Muscle layer of colon (tissue), 2 donors: Measurements from ENCODE around the gene RADIL.

Experiments
- H3K27ac ChIP-seq: one replicate; pipeline ENCODE4 v1.7.0; 2013; ENCODE audit warnings: low read depth, mild to moderate bottlenecking, low read length, moderate library complexity
- H3K27me3 ChIP-seq, 2 donors: one replicate each; pipeline ENCODE4 v1.7.0; 2013; ENCODE audit warnings: low read length in 2 of 2, mild to moderate bottlenecking in 2 of 2; ENCODE audit not compliant: insufficient read depth in 2 of 2, control insufficient read depth in 1 of 2
- H3K36me3 ChIP-seq: one replicate; pipeline ENCODE4 v1.7.0; 2013; ENCODE audit warnings: mild to moderate bottlenecking, low read length; ENCODE audit not compliant: insufficient read depth
- H3K4me1 ChIP-seq: one replicate; pipeline ENCODE4 v1.7.0; 2013; ENCODE audit warnings: mild to moderate bottlenecking, low read length; ENCODE audit not compliant: insufficient read depth
- H3K4me3 ChIP-seq, 2 donors: one replicate each; pipeline ENCODE4 v1.7.0; 2013; ENCODE audit warnings: low read length in 2 of 2, low read depth in 1 of 2, mild to moderate bottlenecking in 1 of 2, moderate library complexity in 1 of 2
- H3K9ac ChIP-seq: one replicate; pipeline ENCODE4 v1.7.0; 2013; ENCODE audit warnings: low read length
- H3K9me3 ChIP-seq: one replicate; pipeline ENCODE4 v1.7.0; 2013; ENCODE audit warnings: mild to moderate bottlenecking, low read length
- donor health status: abdominal sarcoma.
- donor health status: Adenocarcinoma of cecum.

Gene RADIL

GRCh38 chr7:4882169-4883032 is 1.1 kb downstream of the RADIL start:
- H3K36me3 ChIP-seq: no peaks in the 10 kb centered on the region
- H3K4me3 ChIP-seq: peak overlapping the region in 1 of 2 donors; percentile 64
- H3K9ac ChIP-seq: no peak overlapping the region
- H3K27me3 ChIP-seq: peaks cover 0 to 14% of the 10 kb centered on the region in 2 donors
- H3K4me1 ChIP-seq: peaks cover 4% of the 10 kb centered on the region
- H3K27ac ChIP-seq: peak overlapping the region; percentile 54
- H3K9me3 ChIP-seq: no peaks in the 10 kb centered on the region

GRCh38 chr7:4880218-4880617 is 3.3 kb downstream of the RADIL start:
- H3K9ac ChIP-seq: no peak overlapping the region

DNA sequence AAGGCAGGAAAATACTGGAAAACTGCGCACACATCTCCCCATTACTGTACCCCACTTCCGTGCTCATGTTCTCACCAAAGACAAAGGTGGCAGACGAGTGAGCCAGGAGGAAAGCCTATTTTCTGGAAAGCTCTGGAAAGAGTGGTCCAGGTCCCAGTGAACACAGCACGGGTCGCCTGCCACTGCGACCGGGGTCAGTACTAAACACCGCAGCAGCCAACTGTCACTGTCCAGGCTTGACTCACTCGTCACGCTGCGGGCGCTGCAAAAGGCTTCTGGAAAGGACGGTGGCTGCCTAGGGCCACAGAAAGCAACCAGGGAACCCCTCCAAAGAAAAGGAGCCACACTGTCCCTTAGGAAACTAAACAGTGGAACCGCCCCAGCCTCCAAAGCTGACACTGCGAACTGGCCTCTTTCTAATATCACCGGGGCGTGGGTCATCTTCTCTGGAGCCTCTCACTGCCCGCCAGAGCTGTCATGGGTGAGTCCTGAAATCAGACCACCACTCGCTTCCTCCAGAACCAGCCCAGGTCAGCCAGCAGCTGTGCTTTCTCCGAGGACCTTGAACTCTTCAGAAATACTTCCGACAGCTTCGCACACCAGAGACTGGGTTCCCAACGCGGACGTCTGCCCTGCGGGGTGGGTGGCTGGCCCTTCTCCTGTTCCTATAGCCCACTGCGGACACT is 4.0 kb downstream of the RADIL start:
- Histone ChIP-seq H3K27me3 (peaks cover 0 to 14% of the 10 kb centered on the region in 2 donors), H3K36me3 (no peaks in the 10 kb centered on the region), H3K4me3 (no peak overlapping the region), H3K27ac (no peak overlapping the region), H3K9ac (no peak overlapping the region), H3K9me3 (no peaks in the 10 kb centered on the region), H3K4me1 (peaks cover 4% of the 10 kb centered on the region)

More at GRCh38 chr7:4880218-4880617, 3.3 kb downstream of the RADIL start:
- peaks cover 0 to 14% of the 10 kb centered on the region in 2 donors for H3K27me3 ChIP-seq
- peaks cover 4% of the 10 kb centered on the region for H3K4me1 ChIP-seq
- H3K27ac ChIP-seq: no peak overlapping the region
- no peaks in the 10 kb centered on the region for H3K9me3 ChIP-seq
- no peaks in the 10 kb centered on the region for H3K36me3 ChIP-seq
- no peak overlapping the region for H3K4me3 ChIP-seq

DNA sequence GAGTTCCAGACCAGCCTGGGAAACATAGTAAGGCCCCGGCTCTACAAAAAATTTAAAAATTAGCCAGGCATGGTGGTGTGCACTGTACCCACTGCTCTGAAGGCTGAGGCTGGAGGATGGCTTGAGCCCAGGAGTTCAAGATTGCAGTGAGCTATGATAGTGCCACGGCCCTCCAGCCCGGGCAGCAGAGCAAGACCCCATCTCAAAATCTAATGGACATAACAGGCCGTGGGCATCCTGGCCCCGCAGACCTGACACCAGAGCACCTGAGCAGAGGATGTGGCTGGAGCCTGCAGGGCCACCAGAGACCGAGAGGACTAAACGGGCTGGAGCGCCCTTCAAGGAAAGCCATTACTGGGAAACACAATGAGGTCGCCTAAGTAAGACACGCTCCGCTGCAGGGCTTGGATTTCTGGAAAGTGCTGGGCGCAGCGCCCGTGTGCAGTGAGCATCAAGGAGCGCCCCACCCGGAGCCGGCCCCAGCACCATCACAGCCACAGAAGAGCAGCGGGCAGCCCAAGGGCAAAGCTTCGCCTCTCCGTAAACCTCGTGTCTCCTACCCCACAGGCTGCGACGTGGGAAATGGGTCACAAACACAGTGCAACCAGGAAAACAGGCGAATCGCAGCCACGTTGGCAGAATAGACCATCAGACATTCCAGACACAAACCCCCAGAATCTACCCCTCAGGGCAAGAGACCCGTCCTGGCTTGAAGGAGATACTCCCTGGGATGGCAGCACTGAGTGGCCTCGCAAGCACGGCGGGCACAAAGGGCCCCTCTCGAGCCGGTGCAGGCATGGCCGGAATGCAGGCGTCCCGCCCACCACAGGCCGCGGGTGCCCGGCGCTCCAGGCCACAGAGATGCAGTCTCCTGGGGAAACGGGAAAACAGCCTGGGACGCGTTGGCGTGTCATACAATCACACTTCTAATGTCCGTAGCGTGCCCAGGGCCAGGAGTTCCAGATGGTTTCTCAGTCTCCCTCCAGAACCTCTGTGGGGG is 4.9 kb downstream of the RADIL start:
- Histone ChIP-seq H3K27ac (no peak overlapping the region), H3K4me1 (peaks cover 4% of the 10 kb centered on the region), H3K9me3 (no peaks in the 10 kb centered on the region), H3K4me3 (no peak overlapping the region), H3K9ac (no peak overlapping the region), H3K27me3 (peaks cover 0 to 5% of the 10 kb centered on the region in 2 donors), H3K36me3 (no peaks in the 10 kb centered on the region)

- Histone ChIP-seq H3K27me3 (no peaks in the 10 kb centered on the region), H3K9me3 (no peaks in the 10 kb centered on the region), H3K36me3 (no peaks in the 10 kb centered on the region), H3K27ac (no peak overlapping the region), H3K4me3 (no peak overlapping the region), H3K4me1 (no peaks in the 10 kb centered on the region), H3K9ac (no peak overlapping the region)
Measured at GRCh38 chr7:4876586-4876985, 6.9 kb downstream of the RADIL start.

GRCh38 chr7:4875391-4875790 is 8.1 kb downstream of the RADIL start:
- Histone ChIP-seq H3K27ac (no peak overlapping the region), H3K9me3 (no peaks in the 10 kb centered on the region), H3K27me3 (no peaks in the 10 kb centered on the region), H3K4me3 (no peak overlapping the region), H3K36me3 (no peaks in the 10 kb centered on the region), H3K4me1 (no peaks in the 10 kb centered on the region), H3K9ac (no peak overlapping the region)

DNA sequence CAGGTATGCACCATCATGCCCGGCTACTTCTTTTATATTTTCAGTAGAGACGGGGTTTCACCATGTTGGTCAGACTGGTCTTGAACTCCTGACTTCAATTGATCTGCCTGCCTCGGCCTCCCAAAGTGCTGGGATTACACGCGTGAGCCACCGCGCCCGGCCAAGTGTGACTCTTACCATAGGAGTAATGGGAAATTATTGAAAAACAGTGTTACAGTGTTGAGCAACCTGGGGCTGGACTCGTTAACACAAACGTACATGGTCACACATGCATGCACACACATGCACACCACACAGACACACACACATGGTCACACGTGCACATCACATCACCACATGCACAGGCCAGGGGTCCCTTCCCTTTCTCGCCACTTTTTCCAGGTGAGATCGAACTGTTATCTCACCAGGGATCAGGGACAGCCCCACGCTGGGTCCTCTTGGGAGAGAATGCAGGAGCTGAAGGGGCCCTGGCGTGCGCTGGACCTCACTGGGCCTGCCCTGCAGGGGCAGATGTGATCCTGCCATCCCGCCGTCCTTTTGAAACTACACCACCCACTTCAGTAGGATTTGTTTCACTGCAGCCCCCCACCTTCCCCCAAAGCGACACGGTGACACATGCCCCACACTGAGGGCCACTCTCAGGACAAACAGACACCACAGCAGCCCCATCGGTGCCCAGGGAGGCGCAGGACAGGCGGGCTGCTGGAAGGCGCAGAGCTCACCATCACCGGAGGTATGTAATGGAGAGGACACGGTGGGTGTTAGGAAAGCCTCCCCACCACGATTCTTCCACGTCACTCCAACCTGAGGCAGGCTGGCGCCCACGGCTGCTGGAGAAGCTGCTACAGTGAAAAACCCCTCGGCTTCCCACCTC is 10.2 kb downstream of the RADIL start:
- Histone ChIP-seq H3K27ac (no peak overlapping the region), H3K9ac (no peak overlapping the region), H3K4me1 (no peaks in the 10 kb centered on the region), H3K27me3 (no peaks in the 10 kb centered on the region), H3K36me3 (no peaks in the 10 kb centered on the region), H3K4me3 (no peak overlapping the region), H3K9me3 (no peaks in the 10 kb centered on the region)

- no peaks in the 10 kb centered on the region for H3K27me3 ChIP-seq
- no peaks in the 10 kb centered on the region for H3K36me3 ChIP-seq
- H3K27ac ChIP-seq: no peak overlapping the region
- H3K4me3 ChIP-seq: no peak overlapping the region
- H3K9ac ChIP-seq: no peak overlapping the region
- no peaks in the 10 kb centered on the region for H3K4me1 ChIP-seq
- no peaks in the 10 kb centered on the region for H3K9me3 ChIP-seq
Measured at GRCh38 chr7:4871930-4872675, 11.4 kb downstream of the RADIL start.

GRCh38 chr7:4871056-4871680 is 12.3 kb downstream of the RADIL start:
- Histone ChIP-seq H3K9ac (no peak overlapping the region), H3K36me3 (no peaks in the 10 kb centered on the region), H3K27ac (no peak overlapping the region), H3K4me1 (no peaks in the 10 kb centered on the region), H3K4me3 (no peak overlapping the region), H3K27me3 (no peaks in the 10 kb centered on the region), H3K9me3 (no peaks in the 10 kb centered on the region)

GRCh38 chr7:4868493-4868892 is 15.0 kb downstream of the RADIL start:
- H3K27me3 ChIP-seq: peaks cover 0 to 1% of the 10 kb centered on the region in 2 donors
- no peaks in the 10 kb centered on the region for H3K9me3 ChIP-seq
- no peaks in the 10 kb centered on the region for H3K4me1 ChIP-seq
- H3K9ac ChIP-seq: no peak overlapping the region
- H3K27ac ChIP-seq: no peak overlapping the region
- no peak overlapping the region for H3K4me3 ChIP-seq
- no peaks in the 10 kb centered on the region for H3K36me3 ChIP-seq
